Suprapubic skin (tissue), 4 donors: ENCODE data around the gene KCNT2. TPM values are rescaled to one million over a fixed set of nuclear protein-coding genes. Genes with fewer than 3 reads are reported as not detected.
"Not testable (repeated sequence)": the region's sequence is repeated elsewhere in the genome, so short reads cannot be mapped to it uniquely, and the experiment has no call there.

ENCODE experiments used
- DNase-seq, 2 donors: peaks; one replicate each; pipeline ENCODE4 v3.0.0-alpha.2; 2019; ENCODE audit warnings: low spot score in 2 of 2
- H3K27ac ChIP-seq: fragments of 200-600 bp; sonication (generic); one replicate; pipeline ENCODE4 v1.5.1; 2019
- H3K27me3 ChIP-seq: fragments of 200-600 bp; sonication (generic); one replicate; pipeline ENCODE4 v1.5.1; 2019
- H3K36me3 ChIP-seq: fragments of 200-600 bp; sonication (generic); one replicate; pipeline ENCODE4 v1.5.1; 2019
- H3K4me1 ChIP-seq: fragments of 200-600 bp; sonication (generic); one replicate; pipeline ENCODE4 v1.5.1; 2019
- H3K4me3 ChIP-seq: fragments of 200-600 bp; sonication (generic); one replicate; pipeline ENCODE4 v1.5.1; 2019; ENCODE audit warnings: mild to moderate bottlenecking
- H3K9me3 ChIP-seq: fragments of 200-600 bp; sonication (generic); one replicate; pipeline ENCODE4 v1.5.1; 2019
- CTCF ChIP-seq, 2 donors: fragments of 200-600 bp in 1 of 2; fragments of 450-650 bp in 1 of 2; sonication (generic) in 1 of 2; IDR thresholded peaks; one replicate each; pipeline ENCODE4 v1.5.1; 2016 to 2019; ENCODE audit warnings: antibody characterized with exemption in 2 of 2, mild to moderate bottlenecking in 1 of 2, moderate library complexity in 1 of 2
- EP300 ChIP-seq: sonication (generic); formaldehyde crosslinking; IDR thresholded peaks from one replicate; pipeline ENCODE4 v1.6.1; 2017; ENCODE audit warnings: antibody characterized with exemption
- POLR2A ChIP-seq, 2 donors: fragments of 450-650 bp; IDR thresholded peaks; one replicate each; pipeline ENCODE4 v1.6.1; 2017; ENCODE audit warnings: antibody characterized with exemption in 2 of 2, mild to moderate bottlenecking in 2 of 2, moderate library complexity in 2 of 2
- POLR2AphosphoS5 ChIP-seq, 3 donors: sonication (generic); formaldehyde crosslinking; IDR thresholded peaks; one replicate each; pipeline ENCODE4 v1.6.1; 2017; ENCODE audit warnings: antibody characterized with exemption in 3 of 3
- WGBS: methylation state at CpG from one replicate; pipeline ENCODE4 v1.1.5; 2018; 5-methylcytosine and 5-hydroxymethylcytosine counted together
- total RNA-seq, 4 donors: library from RNA; depleted of rRNA; stranded (reverse); fragments of >200 nt; gene quantifications; one replicate each; pipeline ENCODE4 v1.1.0, GENCODE V29; 2016

The KCNT2 gene
- total RNA-seq, 4 donors from 2014 or later: 0.34 to 2.5 (median 0.34) TPM

GRCh38 chr1:196517193-196517592, 91.0 kb downstream of the KCNT2 start:
- no peaks in the 10 kb centered on the region for H3K4me1 ChIP-seq
- no peak overlapping the region for H3K27ac ChIP-seq
- no peak overlapping the region for H3K4me3 ChIP-seq
- no peaks in the 10 kb centered on the region for H3K36me3 ChIP-seq
- no peaks in the 10 kb centered on the region for H3K27me3 ChIP-seq
- no peak for DNase-seq
- no peak for TF ChIP-seq EP300
- TF ChIP-seq CTCF (IDR thresholded peaks at IDR 0.05): no peak
- no peak for TF ChIP-seq POLR2AphosphoS5 (IDR thresholded peaks at IDR 0.05)
- TF ChIP-seq POLR2A (IDR thresholded peaks at IDR 0.05): no peak
- no peaks in the 10 kb centered on the region for H3K9me3 ChIP-seq

- WGBS: 60% methylated on average over 3 of the region's 3 CpGs
- Histone ChIP-seq H3K4me3 (no peak overlapping the region), H3K27ac (no peak overlapping the region), H3K4me1 (no peaks in the 10 kb centered on the region), H3K27me3 (no peaks in the 10 kb centered on the region), H3K36me3 (no peaks in the 10 kb centered on the region), H3K9me3 (no peaks in the 10 kb centered on the region)
- no peak for DNase-seq
- TF ChIP-seq POLR2AphosphoS5 (IDR thresholded peaks at IDR 0.05): no peak
- TF ChIP-seq CTCF (IDR thresholded peaks at IDR 0.05): no peak
- no peak for TF ChIP-seq EP300
Measured at GRCh38 chr1:196516373-196516772, 91.9 kb downstream of the KCNT2 start.

GRCh38 chr1:196515904-196516303, 92.3 kb downstream of the KCNT2 start:
- DNase-seq: no peak
- WGBS: 83% methylated on average over 2 of the region's 2 CpGs
- no peak overlapping the region for H3K27ac ChIP-seq
- H3K4me1 ChIP-seq: no peaks in the 10 kb centered on the region
- H3K9me3 ChIP-seq: no peaks in the 10 kb centered on the region
- no peak for TF ChIP-seq POLR2AphosphoS5 (IDR thresholded peaks at IDR 0.05)
- no peak for TF ChIP-seq EP300
- no peak for TF ChIP-seq POLR2A (IDR thresholded peaks at IDR 0.05)
- no peak for TF ChIP-seq CTCF (IDR thresholded peaks at IDR 0.05)
- H3K27me3 ChIP-seq: no peaks in the 10 kb centered on the region
- H3K36me3 ChIP-seq: no peaks in the 10 kb centered on the region
- H3K4me3 ChIP-seq: no peak overlapping the region

- H3K27ac ChIP-seq: no peak overlapping the region
- H3K4me3 ChIP-seq: no peak overlapping the region
- DNase-seq: no peak
Measured at GRCh38 chr1:196513821-196514220, 94.4 kb downstream of the KCNT2 start.

GRCh38 chr1:196510451-196510850, 97.8 kb downstream of the KCNT2 start:
- WGBS: 56% methylated on average over 1 of the region's 1 CpG
- Histone ChIP-seq H3K4me3 (no peak overlapping the region), H3K36me3 (no peaks in the 10 kb centered on the region), H3K4me1 (no peaks in the 10 kb centered on the region), H3K27me3 (no peaks in the 10 kb centered on the region), H3K27ac (no peak overlapping the region), H3K9me3 (no peaks in the 10 kb centered on the region)
- no peak for TF ChIP-seq POLR2AphosphoS5 (IDR thresholded peaks at IDR 0.05)
- no peak for TF ChIP-seq POLR2A (IDR thresholded peaks at IDR 0.05)
- no peak for TF ChIP-seq EP300
- no peak for TF ChIP-seq CTCF (IDR thresholded peaks at IDR 0.05)
- DNase-seq: no peak

More at GRCh38 chr1:196513821-196514220, 94.4 kb downstream of the KCNT2 start:
- Histone ChIP-seq H3K36me3 (no peaks in the 10 kb centered on the region), H3K4me1 (no peaks in the 10 kb centered on the region), H3K9me3 (no peaks in the 10 kb centered on the region), H3K27me3 (no peaks in the 10 kb centered on the region)
- 70% methylated on average over 2 of the region's 2 CpGs for WGBS
- TF ChIP-seq POLR2A (IDR thresholded peaks at IDR 0.05): no peak
- TF ChIP-seq EP300: no peak
- no peak for TF ChIP-seq CTCF (IDR thresholded peaks at IDR 0.05)
- no peak for TF ChIP-seq POLR2AphosphoS5 (IDR thresholded peaks at IDR 0.05)

GRCh38 chr1:196504224-196504623, 104.0 kb downstream of the KCNT2 start:
- H3K27me3 ChIP-seq, H3K9me3 ChIP-seq, DNase-seq, H3K27ac ChIP-seq, H3K36me3 ChIP-seq, H3K4me3 ChIP-seq, H3K4me1 ChIP-seq: not testable (repeated sequence)
- 83% methylated on average over 1 of the region's 1 CpG for WGBS
